Measurements from ENCODE around the gene ATP6V0B. TPM values are rescaled to one million over a fixed set of nuclear protein-coding genes. Genes with fewer than 3 reads are reported as not detected.

The ATP6V0B gene
- total RNA-seq, 1 donor from 2014 or later = 205 TPM

DNA sequence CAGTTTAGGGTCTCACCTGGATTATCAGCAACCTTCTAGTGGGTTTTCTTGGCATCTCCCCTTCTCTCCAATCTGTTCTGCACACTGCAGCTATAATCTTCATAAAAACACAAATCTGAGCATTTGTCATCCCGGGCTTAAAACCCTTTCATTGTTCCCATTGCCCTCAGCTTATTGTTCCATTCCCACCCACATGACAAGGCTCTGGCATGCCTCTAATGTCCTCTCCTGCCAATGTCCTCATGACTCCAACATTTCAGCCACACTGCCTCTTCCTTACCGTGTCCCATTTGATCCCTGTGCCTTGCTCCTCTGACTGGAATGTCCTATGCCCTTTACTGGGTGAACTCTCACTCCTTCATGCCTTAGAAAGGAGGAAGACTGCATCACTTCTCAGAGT, 12.4 kb upstream of the ATP6V0B start:
- DNase-seq = no peak
- peaks cover 83% of the 10 kb centered on the region for H3K36me3 ChIP-seq
- intact Hi-C loops (cut with DNase I) = no loop called here

DNA sequence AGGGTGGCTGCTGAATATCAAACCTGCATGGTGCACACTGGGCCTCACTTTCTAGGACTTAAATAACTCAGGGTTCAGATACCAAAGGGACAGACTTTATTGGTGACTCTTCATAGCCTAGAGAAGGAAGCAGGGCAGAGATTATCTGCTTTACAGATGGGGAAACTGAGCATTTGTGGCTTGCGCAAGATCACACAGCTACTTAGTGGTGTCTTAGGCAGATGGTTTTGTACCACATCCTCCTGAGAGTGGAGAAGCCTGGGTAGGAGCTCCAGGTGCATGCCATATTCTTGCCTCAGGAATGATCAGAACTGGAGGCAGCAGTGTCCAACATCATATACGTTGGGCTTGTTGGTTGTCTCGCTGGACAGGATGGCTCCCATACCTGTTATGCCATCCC, 11.8 kb upstream of the ATP6V0B start:
- Histone ChIP-seq H3K4me3 (no peak overlapping the region), H3K9me3 (no peaks in the 10 kb centered on the region), H3K4me1 (no peaks in the 10 kb centered on the region), H3K27ac (no peak overlapping the region), H3K36me3 (peaks cover 78% of the 10 kb centered on the region), H3K27me3 (ENCODE audit: low read depth) (no peaks in the 10 kb centered on the region)
- no peak for ATAC-seq
- TF ChIP-seq, protein P1, sequence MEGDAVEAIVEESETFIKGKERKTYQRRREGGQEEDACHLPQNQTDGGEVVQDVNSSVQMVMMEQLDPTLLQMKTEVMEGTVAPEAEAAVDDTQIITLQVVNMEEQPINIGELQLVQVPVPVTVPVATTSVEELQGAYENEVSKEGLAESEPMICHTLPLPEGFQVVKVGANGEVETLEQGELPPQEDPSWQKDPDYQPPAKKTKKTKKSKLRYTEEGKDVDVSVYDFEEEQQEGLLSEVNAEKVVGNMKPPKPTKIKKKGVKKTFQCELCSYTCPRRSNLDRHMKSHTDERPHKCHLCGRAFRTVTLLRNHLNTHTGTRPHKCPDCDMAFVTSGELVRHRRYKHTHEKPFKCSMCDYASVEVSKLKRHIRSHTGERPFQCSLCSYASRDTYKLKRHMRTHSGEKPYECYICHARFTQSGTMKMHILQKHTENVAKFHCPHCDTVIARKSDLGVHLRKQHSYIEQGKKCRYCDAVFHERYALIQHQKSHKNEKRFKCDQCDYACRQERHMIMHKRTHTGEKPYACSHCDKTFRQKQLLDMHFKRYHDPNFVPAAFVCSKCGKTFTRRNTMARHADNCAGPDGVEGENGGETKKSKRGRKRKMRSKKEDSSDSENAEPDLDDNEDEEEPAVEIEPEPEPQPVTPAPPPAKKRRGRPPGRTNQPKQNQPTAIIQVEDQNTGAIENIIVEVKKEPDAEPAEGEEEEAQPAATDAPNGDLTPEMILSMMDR (IDR thresholded peaks at IDR 0.05) = no peak
- DNase-seq = peak; percentile 1
- intact Hi-C loops (cut with DNase I) = no loop called here

More for the DNA sequence above, 12.4 kb upstream of the ATP6V0B start:
- Histone ChIP-seq H3K4me3 (no peak overlapping the region), H3K27ac (no peak overlapping the region), H3K9me3 (no peaks in the 10 kb centered on the region), H3K4me1 (no peaks in the 10 kb centered on the region), H3K27me3 (ENCODE audit: low read depth) (no peaks in the 10 kb centered on the region)
- no peak for ATAC-seq
- TF ChIP-seq, protein P1 (IDR thresholded peaks at IDR 0.05) = no peak

DNA sequence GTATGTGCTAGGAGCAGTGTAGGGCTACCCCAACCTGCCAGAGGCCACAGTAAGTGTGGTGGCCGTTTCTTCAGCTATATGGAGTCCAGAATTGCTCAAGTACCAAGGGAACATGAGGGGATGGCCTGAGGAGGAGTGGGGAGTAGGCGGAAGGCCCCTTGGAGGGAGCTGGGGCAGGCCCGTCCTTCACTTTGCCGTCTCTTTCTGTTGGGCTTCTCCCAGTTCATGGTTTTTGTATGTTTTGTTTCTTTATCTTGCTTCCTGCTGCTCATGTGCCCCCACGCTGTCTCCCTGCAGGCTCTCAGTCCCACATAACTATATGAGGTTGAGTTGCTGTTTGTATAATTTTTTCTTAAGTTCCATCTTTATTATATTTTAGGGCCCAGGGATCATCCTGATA, 10.9 kb upstream of the ATP6V0B start:
- Histone ChIP-seq H3K4me3 (no peak overlapping the region), H3K36me3 (peaks cover 69% of the 10 kb centered on the region), H3K27me3 (ENCODE audit: low read depth) (no peaks in the 10 kb centered on the region), H3K27ac (no peak overlapping the region), H3K4me1 (no peaks in the 10 kb centered on the region), H3K9me3 (no peaks in the 10 kb centered on the region)
- intact Hi-C loops (cut with DNase I) = no loop called here
- ATAC-seq (no peak), DNase-seq (peak; percentile 6)
- TF ChIP-seq, protein P1 (IDR thresholded peaks at IDR 0.05) = no peak

DNA sequence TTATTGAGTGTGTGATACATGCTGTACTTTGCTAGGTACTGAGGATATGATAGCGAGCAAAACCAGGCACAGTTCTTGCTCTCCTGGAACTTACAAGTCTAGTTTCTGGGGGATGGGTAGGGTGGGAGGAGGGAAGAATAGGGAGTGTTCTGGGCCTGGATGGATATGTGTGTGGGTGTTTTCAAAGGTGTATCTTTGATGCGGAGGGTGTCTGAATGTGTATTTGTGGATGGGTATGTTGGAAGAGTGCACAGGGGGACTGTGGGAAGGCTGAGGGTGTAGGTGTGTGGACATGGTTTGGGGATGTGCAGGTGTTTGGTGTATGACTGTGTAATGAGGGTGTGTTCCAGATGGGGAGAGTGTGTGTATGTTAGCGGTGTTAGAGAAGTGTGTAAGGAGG, 9.4 kb upstream of the ATP6V0B start:
- ATAC-seq (no peak), DNase-seq (no peak)
- intact Hi-C loops (cut with DNase I) = no loop called here
- Histone ChIP-seq H3K9me3 (no peaks in the 10 kb centered on the region), H3K27me3 (ENCODE audit: low read depth) (no peaks in the 10 kb centered on the region), H3K27ac (no peak overlapping the region), H3K36me3 (peaks cover 56% of the 10 kb centered on the region), H3K4me3 (no peak overlapping the region), H3K4me1 (peaks cover 8% of the 10 kb centered on the region)
- TF ChIP-seq, protein P1 (IDR thresholded peaks at IDR 0.05) = no peak

DNA sequence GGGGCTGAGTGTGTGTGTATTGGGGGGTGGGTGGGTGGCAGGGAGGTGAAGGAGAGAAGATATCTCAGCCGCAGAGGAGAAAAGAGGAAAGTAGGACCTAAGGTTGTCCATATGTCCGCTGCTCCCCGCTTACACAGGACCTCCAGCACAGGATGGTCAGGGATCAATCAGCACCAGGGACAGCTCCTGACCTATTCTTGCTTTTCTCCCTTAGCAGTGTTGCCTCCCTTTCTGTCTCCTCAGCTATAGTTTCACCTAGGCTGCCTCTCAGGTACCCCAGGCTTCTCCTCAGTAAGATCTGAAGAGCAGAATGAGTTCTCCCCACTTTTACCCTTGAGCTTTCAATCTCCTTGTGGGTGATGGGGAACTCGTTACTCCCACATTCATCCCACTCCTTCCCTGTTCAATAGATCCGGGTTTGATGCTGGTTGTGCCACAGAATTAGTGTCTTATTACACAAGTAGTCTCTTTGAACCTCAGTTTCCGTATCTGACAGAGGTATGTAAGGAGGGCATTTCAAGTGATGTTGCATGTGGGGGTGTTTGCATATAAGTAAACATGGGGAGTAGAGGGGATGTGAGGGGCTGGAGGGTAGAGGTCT, 6.3 kb upstream of the ATP6V0B start:
- intact Hi-C loops (cut with DNase I) = no loop called here

More for the DNA sequence above, 6.3 kb upstream of the ATP6V0B start:
- peaks cover 42% of the 10 kb centered on the region for H3K36me3 ChIP-seq
- H3K27me3 ChIP-seq (ENCODE audit: low read depth) = no peaks in the 10 kb centered on the region
- DNase-seq (no peak), ATAC-seq (no peak)
- no peaks in the 10 kb centered on the region for H3K9me3 ChIP-seq
- H3K27ac ChIP-seq = no peak overlapping the region
- TF ChIP-seq, protein P1 (IDR thresholded peaks at IDR 0.05) = no peak
- H3K4me1 ChIP-seq = peaks cover 20% of the 10 kb centered on the region
- H3K4me3 ChIP-seq = no peak overlapping the region

All from lower lobe of right lung (tissue), 2 donors.